GM19395 (cell line): ENCODE results near the gene SLC44A5.
"Not testable (repeated sequence)": the region's sequence is repeated elsewhere in the genome, so short reads cannot be mapped to it uniquely, and the experiment has no call there.

Experiments
- ATAC-seq: cut with Tn5 transposase; IDR thresholded peaks from one replicate; pipeline ENCODE4 v1.9.1; 2021; ENCODE audit warnings: mild to moderate bottlenecking, moderate library complexity; ENCODE audit not compliant: unreplicated experiment

Gene SLC44A5

DNA sequence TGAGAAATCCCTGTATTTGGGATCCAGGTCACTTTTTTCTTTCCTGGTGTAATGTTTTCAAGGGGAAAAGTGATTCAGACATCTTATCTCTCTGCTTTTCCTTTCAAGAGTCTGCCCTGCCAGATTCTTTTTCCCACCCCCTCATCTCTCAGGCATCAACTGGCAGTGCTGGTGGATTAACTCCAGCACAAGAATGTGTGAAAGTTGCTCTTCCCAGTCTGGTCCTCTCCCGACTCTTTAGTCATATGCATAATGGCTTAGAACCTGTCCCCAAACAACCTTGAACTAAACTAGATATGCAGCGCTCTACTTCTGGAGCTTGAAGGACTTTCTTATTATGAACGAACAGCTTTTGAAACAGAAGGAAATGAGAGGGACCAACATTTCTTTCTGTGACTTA, 88.5 kb downstream of the SLC44A5 start:
- ATAC-seq = no peak

DNA sequence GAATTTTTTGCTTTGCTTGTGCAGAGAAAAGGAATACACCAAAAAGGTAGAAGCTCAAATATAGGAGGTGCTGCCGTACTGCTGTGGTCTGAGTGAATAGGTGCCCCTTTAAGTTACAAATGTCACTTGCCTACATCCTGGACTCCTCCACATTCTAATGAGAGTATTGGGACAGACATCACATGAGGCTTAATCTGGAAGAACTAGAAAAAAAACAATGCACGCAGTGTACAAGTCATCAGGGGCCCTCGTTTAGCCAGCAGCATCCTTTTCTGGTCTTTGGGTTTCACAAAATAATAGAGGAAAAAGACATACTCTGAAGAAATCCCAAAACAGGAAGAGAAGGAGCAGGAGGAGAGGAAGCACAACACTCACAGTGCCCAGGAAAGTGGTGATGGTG, 89.3 kb downstream of the SLC44A5 start:
- no peak for ATAC-seq

DNA sequence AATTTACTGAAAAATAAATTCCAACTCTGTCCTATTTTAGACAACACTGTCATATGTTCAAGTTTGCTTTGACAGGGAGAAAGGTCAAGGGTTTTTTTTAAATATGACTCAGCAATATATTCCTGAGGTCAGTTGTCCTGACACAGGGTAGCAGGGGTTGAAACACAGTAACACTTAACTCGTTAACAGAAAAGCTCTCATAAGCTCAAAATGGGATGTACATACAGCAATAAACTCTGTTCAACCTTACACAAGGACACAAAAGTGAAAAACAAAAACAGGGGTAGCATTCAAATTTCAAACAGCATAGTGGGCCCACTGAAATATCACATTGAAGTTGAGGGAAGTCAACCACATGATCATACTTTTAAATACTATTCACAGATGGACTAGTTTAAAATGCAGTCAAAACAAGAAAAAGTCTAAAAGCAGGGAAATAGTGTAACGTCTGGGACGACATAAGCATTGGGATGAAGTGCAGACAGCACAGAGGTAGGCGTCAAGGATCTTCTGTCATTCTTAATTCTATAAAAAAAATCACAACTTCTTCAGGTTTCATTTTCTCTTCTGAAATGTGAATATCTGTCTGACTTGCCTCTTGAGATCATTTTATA, 89.9 kb downstream of the SLC44A5 start:
- no peak for ATAC-seq

DNA sequence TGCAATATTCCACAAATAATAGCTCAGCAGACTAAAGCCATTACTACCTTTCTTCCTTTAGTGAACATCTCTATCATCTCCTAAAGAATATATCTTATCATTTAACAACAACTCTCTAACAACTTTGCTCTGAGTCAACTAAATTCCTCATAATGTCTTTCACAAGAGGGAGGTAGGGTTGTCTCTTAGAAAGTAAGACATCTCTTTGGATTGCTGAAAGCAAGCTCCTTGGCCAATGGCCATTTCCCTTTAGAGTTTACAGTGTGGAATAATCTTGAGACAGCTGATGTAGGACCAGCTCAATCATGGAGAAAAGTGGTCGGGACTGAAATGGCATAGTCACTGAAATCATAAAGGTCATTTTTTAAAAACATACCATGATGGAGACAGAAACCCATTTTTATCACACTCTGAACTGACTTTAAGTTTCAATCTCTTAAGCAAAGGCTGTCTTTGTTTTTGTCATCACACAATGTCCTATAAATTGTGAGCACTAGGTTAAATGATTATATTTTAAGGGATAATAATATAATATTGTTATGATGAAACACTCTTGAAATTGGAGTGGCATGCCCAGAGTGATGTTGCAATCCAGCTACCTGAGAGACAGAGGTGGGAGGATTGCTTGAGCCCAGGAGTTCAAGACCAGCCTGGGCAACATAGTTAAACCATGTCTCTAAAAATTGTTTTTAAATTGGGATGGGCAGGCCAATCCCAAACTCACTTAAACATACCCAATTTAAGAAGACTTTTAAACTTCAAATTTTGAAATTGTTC, 91.1 kb downstream of the SLC44A5 start:
- no peak for ATAC-seq

GRCh38 chr1:75518686-75519085, 92.2 kb downstream of the SLC44A5 start:
- no peak for ATAC-seq

DNA sequence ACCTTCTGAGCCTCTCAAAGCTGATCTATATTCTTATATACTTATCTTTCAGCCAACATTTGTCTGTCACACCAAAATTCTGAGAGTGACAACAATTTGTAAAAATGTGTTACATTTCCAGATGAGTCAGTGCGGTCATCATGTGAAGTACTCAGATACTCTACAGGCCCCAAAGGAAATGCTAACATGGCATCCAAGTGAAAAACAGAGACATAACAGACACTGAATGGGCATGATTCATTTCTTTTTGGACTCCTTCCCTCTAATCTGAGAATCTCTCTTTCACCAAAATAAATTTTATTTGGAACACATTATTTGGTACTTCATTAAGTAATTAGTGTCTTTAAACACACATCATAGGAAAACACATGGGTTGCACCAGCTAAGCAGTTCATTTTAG, 96.6 kb downstream of the SLC44A5 start:
- ATAC-seq = no peak

DNA sequence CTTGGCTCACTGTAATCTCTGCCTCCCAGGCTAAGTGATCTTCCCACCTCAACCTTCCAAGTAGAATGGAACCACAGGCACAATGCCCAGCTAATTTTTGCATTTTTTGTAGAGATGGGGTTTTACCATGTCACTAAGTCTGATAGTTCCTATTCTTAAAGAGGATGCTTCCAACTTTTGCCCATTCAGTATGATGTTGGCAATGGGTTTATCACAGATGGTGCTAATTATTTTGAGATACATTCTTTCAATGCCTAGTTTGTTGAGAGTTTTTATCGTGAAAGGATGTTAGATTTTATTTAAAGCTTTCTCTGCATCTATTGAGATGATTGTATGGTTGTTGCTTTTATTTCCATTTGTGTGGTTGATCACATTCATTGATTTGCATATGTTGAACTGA, 103.9 kb downstream of the SLC44A5 start:
- no peak for ATAC-seq

DNA sequence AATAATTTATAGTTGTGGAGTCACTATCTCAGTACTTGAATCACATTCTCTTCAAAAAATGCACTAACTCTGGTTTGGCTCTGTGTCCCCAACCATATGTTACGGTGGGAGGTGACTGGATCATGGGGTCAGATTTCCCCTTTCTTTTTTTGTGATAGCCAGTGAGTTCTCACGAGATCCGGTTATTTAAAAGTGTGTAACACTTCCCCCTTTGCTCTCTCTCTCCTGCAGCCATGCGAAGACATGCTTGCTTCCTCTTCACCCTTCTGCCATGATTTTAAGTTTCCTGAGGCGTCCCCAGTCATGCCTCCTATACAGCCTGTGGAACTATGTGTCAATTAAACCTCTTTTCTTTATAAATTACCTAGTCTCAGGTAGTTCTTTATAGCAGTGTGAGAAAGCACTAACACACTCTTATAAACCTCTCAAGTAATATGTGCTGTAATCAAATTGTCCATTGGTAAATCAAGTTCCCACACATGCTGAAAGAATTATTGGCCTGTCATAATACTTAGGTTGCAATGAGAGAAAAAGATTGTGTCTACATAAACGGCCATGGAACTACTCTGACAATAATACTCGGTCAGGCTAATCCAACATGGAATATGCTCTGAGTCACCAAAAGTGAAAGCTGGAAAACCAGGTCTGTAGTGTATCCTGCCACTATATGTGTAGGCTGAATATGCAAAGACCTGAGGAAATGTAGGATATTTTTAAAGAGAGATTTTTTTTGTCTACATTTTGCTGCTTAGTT, 107.5 kb downstream of the SLC44A5 start:
- ATAC-seq = no peak

DNA sequence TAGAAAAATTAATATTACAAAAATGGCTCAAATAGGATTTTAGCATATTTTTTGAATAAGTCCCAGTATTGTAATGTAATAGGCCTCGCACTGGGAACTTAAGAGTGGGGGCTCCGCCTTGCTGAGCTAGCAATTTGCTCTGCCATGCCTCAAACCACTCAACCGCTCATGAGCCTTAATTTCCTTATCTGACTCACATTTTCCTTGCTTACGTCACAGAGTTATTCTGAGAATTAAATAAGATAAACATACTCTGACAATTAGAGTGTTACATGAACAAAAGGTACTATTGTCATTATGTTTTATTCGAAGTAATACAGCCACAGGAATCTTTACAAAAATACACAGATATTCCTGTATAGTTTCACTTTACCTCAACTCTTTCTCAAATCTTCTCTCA, 108.1 kb downstream of the SLC44A5 start:
- ATAC-seq = no peak

DNA sequence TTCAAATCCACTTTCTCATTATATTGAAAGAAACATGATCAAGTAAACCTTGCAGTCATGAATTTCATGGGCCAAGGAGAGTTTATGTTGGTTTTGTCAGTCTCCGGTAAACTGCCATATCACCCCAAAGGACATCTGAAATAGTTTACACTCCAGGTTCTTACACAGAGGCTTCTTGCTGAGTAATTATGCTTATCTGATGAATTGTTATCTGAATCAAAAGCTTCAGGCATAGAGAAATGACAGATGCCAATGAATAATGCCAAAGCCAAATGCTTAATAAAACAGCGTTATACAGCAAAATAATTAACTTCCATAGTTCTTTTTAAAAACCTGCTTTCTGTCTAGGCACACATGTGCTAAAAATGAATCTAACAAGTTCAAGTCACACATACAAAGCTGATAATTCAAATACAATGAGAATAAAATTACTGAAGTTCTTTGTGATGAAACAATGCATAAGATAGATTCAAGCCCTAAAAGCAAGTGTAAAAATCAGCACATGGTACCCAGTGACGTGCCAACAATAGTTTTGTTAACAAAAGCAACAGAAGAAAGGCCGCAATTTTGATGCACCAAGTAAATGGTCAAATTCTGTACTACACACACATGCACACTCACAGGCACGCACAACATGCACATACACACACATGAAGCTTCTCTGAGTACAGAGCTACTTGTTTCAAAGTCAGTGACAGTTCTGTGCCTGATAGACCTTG, 109.2 kb downstream of the SLC44A5 start:
- no peak for ATAC-seq

- ATAC-seq = no peak
Observed at GRCh38 chr1:75492011-75492410, 118.9 kb downstream of the SLC44A5 start.

- no peak for ATAC-seq
Observed at GRCh38 chr1:75487399-75487798, 123.5 kb downstream of the SLC44A5 start.

DNA sequence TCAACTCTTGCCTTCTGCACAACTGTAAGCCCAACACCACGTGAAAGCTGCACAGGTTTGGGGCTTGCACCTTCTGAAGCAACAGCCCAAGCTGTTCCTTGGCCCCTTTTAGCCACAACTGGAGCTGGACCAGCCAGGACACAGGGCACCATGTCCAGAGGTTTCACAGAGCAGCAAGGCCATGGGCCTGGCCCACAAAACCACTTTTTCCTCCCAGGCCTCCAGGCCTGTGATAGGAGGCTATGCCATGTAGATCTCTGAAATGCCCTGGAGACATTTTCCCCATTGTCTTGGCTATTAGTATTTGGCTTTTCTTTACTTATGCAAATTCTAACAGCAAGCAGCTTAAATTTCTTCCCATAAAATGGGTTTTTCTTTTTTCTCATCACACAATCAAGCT, 126.1 kb downstream of the SLC44A5 start:
- no peak for ATAC-seq

- ATAC-seq = no peak
Observed at GRCh38 chr1:75482951-75483350, 128.0 kb downstream of the SLC44A5 start.

GRCh38 chr1:75476486-75476885, 134.4 kb downstream of the SLC44A5 start:
- not testable (repeated sequence) for ATAC-seq

GRCh38 chr1:75475696-75476095, 135.2 kb downstream of the SLC44A5 start:
- ATAC-seq = no peak

DNA sequence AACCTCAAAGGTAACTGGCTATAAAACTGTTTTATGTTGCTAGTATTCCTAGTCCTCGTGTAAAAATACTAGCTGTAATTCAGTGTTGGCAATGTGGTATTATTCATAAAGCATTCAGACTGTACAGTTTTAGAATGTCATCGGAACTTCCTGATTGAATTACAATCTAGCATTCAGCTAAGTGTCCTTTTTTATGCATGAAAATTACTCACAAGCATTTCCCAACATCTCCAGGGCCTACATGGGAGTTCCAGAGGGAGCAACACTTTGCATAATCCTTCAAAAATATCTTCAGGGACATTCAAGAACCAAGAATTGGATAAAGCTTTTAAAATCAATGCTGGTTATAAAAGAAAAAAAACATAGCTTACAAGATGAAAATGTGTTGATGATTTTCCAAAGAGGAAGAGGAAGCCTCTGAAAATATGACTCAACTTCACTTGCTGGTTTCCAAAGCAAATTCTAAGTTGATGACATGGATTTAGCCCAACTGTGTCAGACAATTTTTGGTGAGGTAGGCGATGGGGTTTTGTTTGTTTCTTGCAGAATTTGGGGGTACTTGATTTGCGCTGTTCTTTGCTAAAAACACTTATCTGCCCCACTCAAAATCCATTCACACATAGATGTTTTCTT, 137.8 kb downstream of the SLC44A5 start:
- ATAC-seq = no peak

DNA sequence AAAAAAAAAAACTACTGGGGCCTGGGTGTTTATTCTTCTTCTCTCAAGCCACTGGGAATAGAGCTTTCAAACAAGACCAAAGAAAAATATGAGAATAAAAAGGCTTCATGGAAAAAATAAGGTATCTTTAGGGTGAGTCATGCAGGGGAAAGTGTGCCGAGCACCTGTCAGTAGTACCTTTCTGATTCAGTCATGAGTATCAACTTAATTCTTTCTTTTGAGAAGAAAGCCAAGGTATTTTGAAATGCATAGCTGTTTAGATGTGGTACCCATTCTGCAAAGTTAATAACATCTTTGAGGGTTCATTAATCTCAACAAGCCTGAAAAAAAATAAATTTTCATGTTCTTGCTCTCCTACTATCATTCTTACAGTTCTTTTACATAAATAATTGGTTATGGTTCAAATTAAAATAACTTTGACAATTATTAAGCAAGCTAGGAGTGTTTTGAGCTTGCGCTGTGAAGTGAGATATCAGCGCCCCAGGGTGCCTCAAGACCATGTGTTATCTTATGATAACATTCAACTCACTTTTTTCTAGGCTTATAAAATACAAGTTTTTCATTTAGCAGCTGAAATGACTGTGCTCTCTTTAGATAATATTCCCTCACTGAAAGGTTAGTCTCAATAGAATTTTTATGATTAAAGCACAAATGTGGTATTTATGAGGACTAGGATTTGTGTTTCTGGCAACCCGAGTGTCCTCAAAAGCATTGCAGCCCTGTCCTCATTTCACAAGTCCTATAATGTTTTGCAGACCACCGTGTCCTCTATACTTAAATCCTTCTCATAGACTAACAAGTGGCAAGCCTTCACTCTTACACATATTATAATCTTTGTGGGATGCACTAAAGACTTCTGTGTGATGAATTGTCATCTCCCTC, 138.6 kb downstream of the SLC44A5 start:
- no peak for ATAC-seq

DNA sequence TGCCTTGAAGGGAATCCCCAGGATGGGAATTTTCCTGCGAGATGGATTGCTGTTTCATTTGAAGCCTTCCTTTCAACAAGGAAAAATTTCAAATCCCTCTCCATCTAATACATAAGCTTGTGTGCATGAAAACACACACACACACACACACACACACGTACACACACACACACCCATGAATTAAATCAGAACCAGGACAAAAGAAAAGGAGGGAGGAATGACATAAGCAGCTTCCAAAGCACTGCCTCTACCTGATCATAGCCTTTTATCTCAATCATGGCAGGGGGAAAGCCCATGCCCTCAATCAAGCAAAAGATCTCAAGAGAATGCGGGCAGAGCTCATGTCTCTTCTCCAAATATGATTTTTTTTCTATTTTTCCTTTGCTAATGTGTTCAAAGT, 139.7 kb downstream of the SLC44A5 start:
- ATAC-seq = no peak

- ATAC-seq = no peak
Observed at GRCh38 chr1:75470448-75470847, 140.5 kb downstream of the SLC44A5 start.
